ENCODE measurements around the gene GPSM3.
A peak's percentile ranks its signal among the peaks of the same experiment; 100 is the strongest.

The GPSM3 gene

GRCh38 chr6:32176476-32177182 lies 15.8 kb downstream of the GPSM3 start:
- peak overlapping the region; percentile 89 for H3K27ac ChIP-seq (ENCODE audit: poor library complexity, severe bottlenecking)
- no peaks in the 10 kb centered on the region for H3K27me3 ChIP-seq (ENCODE audit: insufficient read depth, poor library complexity, severe bottlenecking)
- peaks cover 9% of the 10 kb centered on the region for H3K36me3 ChIP-seq (ENCODE audit: low read depth)
- no peak for TF ChIP-seq CTCF (IDR thresholded peaks at IDR 0.05; ENCODE audit: poor library complexity, severe bottlenecking)
- DNase-seq (ENCODE audit: low spot score) = no peak
- peak; percentile 6; the same call in 1 of the 3 replicates for ATAC-seq (ENCODE audit: low read depth)
- H3K9me3 ChIP-seq (ENCODE audit: severe bottlenecking) = no peaks in the 10 kb centered on the region
- H3K4me1 ChIP-seq (ENCODE audit: insufficient read depth, poor library complexity, severe bottlenecking) = peaks cover 4% of the 10 kb centered on the region
- H3K4me3 ChIP-seq (ENCODE audit: severe bottlenecking) = peak overlapping the region; percentile 45

- DNase-seq (ENCODE audit: low spot score) = peak; percentile 93
- Histone ChIP-seq H3K4me1 (ENCODE audit: insufficient read depth, poor library complexity, severe bottlenecking) (peaks cover 4% of the 10 kb centered on the region), H3K27ac (ENCODE audit: poor library complexity, severe bottlenecking) (peak within 1 kb of the TSS; percentile 89), H3K36me3 (ENCODE audit: low read depth) (peaks cover 7% of the 10 kb centered on the region), H3K27me3 (ENCODE audit: insufficient read depth, poor library complexity, severe bottlenecking) (no peaks in the 10 kb centered on the region), H3K9me3 (ENCODE audit: severe bottlenecking) (no peaks in the 10 kb centered on the region), H3K4me3 (ENCODE audit: severe bottlenecking) (peak within 1 kb of the TSS; percentile 45)
- peak; percentile 68 for ATAC-seq (ENCODE audit: low read depth)
- no peak for TF ChIP-seq CTCF (IDR thresholded peaks at IDR 0.05; ENCODE audit: poor library complexity, severe bottlenecking)
Measured at GRCh38 chr6:32175711-32176475, 16.6 kb downstream of the GPSM3 start, which contains the start of gene AGPAT1. Gene AGPAT1 (minus strand): TSS chr6:32176084. CDS start chr6:32171496, 4,588 bp downstream.

GRCh38 chr6:32175322-32175710 lies 17.1 kb downstream of the GPSM3 start:
- Histone ChIP-seq H3K4me3 (ENCODE audit: severe bottlenecking) (peak overlapping the region; percentile 45), H3K4me1 (ENCODE audit: insufficient read depth, poor library complexity, severe bottlenecking) (peaks cover 4% of the 10 kb centered on the region), H3K9me3 (ENCODE audit: severe bottlenecking) (no peaks in the 10 kb centered on the region), H3K36me3 (ENCODE audit: low read depth) (peaks cover 5% of the 10 kb centered on the region), H3K27ac (ENCODE audit: poor library complexity, severe bottlenecking) (peak overlapping the region; percentile 89), H3K27me3 (ENCODE audit: insufficient read depth, poor library complexity, severe bottlenecking) (no peaks in the 10 kb centered on the region)
- ATAC-seq (ENCODE audit: low read depth) = no peak
- no peak for TF ChIP-seq CTCF (IDR thresholded peaks at IDR 0.05; ENCODE audit: poor library complexity, severe bottlenecking)
- DNase-seq (ENCODE audit: low spot score) = no peak

GRCh38 chr6:32174416-32174815 lies 18.0 kb downstream of the GPSM3 start:
- Histone ChIP-seq H3K9me3 (ENCODE audit: severe bottlenecking) (no peaks in the 10 kb centered on the region), H3K36me3 (ENCODE audit: low read depth) (peaks cover 14% of the 10 kb centered on the region), H3K4me3 (ENCODE audit: severe bottlenecking) (no peak overlapping the region), H3K4me1 (ENCODE audit: insufficient read depth, poor library complexity, severe bottlenecking) (peaks cover 4% of the 10 kb centered on the region), H3K27me3 (ENCODE audit: insufficient read depth, poor library complexity, severe bottlenecking) (no peaks in the 10 kb centered on the region), H3K27ac (ENCODE audit: poor library complexity, severe bottlenecking) (no peak overlapping the region)
- DNase-seq (ENCODE audit: low spot score) = no peak
- no peak for ATAC-seq (ENCODE audit: low read depth)
- no peak for TF ChIP-seq CTCF (IDR thresholded peaks at IDR 0.05; ENCODE audit: poor library complexity, severe bottlenecking)

Measured in RWPE2 (cell line).